Panc1 (cell line): ENCODE measurements around the gene TMEM45A.

Experiments
- POLR2AphosphoS5 ChIP-seq: IDR thresholded peaks from 2 replicates; pipeline ENCODE4 v1.6.1; 2012; ENCODE audit warnings: mild to moderate bottlenecking, low read depth, low read length, moderate library complexity
- TCF7L2 ChIP-seq: IDR thresholded peaks from 2 replicates; pipeline ENCODE4 v1.6.1; 2011; ENCODE audit warnings: mild to moderate bottlenecking, low read depth, low read length, inconsistent platforms
- TF ChIP-seq, protein P1 (sequence below): fragments of 450-650 bp; IDR thresholded peaks from 2 replicates; pipeline ENCODE4 v1.5.1; 2017; ENCODE audit warnings: mild to moderate bottlenecking
- TF ChIP-seq, protein P2 (sequence below), 2 experiments: IDR thresholded peaks; 2 replicates each; pipeline ENCODE4 v1.6.1; 2011 to 2012; ENCODE audit warnings: low read depth in 2 of 2, control low read depth in 1 of 2, low read length in 1 of 2, mild to moderate bottlenecking in 1 of 2, moderate library complexity in 1 of 2; ENCODE audit not compliant: insufficient read depth in 1 of 2

DNA sequence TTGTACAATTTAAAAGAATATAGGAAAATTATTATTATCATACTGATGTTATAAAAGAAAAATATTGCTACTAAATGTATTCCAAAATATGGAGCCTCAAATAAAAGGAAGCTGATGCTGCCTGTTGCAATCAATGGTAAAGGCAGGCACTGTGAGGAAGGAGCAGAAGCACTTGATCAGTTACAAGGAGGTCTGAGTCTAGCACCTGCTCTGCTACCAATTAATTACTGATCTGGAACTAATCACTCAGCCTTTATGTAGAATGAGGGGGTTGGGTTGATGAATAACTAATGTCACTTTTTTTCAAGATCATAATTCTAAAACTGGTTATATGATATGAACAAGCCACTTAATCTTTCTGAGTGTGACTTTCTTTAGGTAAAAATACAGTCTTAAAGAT, 122.5 kb downstream of the TMEM45A start:
- TF ChIP-seq, protein P1, sequence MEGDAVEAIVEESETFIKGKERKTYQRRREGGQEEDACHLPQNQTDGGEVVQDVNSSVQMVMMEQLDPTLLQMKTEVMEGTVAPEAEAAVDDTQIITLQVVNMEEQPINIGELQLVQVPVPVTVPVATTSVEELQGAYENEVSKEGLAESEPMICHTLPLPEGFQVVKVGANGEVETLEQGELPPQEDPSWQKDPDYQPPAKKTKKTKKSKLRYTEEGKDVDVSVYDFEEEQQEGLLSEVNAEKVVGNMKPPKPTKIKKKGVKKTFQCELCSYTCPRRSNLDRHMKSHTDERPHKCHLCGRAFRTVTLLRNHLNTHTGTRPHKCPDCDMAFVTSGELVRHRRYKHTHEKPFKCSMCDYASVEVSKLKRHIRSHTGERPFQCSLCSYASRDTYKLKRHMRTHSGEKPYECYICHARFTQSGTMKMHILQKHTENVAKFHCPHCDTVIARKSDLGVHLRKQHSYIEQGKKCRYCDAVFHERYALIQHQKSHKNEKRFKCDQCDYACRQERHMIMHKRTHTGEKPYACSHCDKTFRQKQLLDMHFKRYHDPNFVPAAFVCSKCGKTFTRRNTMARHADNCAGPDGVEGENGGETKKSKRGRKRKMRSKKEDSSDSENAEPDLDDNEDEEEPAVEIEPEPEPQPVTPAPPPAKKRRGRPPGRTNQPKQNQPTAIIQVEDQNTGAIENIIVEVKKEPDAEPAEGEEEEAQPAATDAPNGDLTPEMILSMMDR = no peak
- TF ChIP-seq POLR2AphosphoS5 (no peak), TCF7L2 (no peak)
- TF ChIP-seq, protein P2, sequence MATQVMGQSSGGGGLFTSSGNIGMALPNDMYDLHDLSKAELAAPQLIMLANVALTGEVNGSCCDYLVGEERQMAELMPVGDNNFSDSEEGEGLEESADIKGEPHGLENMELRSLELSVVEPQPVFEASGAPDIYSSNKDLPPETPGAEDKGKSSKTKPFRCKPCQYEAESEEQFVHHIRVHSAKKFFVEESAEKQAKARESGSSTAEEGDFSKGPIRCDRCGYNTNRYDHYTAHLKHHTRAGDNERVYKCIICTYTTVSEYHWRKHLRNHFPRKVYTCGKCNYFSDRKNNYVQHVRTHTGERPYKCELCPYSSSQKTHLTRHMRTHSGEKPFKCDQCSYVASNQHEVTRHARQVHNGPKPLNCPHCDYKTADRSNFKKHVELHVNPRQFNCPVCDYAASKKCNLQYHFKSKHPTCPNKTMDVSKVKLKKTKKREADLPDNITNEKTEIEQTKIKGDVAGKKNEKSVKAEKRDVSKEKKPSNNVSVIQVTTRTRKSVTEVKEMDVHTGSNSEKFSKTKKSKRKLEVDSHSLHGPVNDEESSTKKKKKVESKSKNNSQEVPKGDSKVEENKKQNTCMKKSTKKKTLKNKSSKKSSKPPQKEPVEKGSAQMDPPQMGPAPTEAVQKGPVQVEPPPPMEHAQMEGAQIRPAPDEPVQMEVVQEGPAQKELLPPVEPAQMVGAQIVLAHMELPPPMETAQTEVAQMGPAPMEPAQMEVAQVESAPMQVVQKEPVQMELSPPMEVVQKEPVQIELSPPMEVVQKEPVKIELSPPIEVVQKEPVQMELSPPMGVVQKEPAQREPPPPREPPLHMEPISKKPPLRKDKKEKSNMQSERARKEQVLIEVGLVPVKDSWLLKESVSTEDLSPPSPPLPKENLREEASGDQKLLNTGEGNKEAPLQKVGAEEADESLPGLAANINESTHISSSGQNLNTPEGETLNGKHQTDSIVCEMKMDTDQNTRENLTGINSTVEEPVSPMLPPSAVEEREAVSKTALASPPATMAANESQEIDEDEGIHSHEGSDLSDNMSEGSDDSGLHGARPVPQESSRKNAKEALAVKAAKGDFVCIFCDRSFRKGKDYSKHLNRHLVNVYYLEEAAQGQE (IDR thresholded peaks at IDR 0.05; ENCODE audit: insufficient read depth in 1 of 2, low read depth in 2 of 2, low read length in 1 of 2) = no peak
